HL-60/S4 treated with phorbol 12-myristate 13-acetate at 8.2 ng/mL for 4 days and 3 days (cell line): ENCODE measurements around the gene RPTOR.
"Not testable (repeated sequence)": the region's sequence is repeated elsewhere in the genome, so short reads cannot be mapped to it uniquely, and the experiment has no call there.

Experiments used
- in situ Hi-C: fragments of 300-500 bp; cut with MboI; formaldehyde crosslinking; loops from 2 replicates; pipeline ENCODE4 v1.15.0; 2022; ENCODE audit warnings: low sequenced_read_pairs

Gene RPTOR

DNA sequence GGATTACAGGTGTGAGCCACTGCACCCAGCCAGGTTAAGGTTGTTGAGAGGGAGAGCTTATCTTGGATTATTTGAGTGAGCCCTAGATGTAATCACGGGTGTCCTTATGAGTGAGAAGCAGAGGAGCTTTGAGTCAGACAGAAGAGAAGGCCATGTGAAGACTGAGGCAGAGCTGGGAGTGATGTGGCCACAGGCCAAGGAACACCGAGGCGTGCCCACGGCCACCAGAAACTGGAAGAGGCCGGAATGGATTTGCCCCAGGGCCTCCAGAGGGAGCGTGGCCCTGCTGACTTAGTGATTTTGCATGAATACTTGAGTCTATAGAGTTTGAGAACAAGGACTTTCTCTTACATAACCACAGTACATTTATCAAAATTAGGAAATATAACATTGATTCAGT lies 137.7 kb downstream of the RPTOR start:
- in situ Hi-C loops = no loop called here

DNA sequence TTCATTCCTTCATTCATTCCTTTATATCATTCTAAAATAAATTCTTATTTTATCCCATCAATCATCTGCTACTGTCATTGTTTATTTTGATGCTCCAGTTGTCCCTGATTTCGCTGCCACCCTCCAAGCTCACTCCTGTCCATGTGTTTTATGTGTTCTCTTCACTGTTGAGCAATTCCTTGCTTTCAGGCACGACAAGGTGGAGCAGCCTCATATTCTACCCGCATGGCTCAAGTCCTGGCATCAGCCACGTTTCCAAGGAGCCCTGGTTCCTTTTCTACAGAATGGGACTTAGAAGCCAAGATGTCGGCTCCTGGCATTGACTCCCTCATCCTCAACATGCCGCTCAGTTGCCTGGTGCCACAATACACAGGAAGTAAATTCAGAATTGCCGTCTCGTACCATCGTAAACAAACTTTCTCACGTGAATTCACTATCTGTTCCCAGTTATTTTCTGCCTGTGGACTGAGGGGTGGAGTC lies 139.0 kb downstream of the RPTOR start:
- in situ Hi-C loops = no loop called here

DNA sequence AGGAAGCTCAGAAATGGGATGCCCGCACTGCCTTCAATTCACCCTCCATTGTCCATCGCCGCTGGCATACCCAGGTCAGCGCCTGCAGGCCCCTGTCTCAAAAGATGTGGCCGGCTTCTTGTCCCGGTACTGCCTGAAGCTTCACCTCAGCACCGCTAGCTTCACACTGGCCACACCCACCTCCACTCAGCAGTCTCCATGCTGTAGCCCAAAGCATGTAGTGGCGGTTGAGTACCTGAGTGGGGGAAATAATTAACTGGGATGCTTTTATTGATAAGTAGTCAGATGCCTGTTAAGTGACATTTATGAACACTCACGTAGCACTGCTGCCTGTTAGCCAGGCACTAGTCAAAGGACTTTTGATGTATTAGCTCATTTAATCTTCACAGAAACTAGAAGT lies 143.2 kb downstream of the RPTOR start:
- in situ Hi-C loops = no loop called here

DNA sequence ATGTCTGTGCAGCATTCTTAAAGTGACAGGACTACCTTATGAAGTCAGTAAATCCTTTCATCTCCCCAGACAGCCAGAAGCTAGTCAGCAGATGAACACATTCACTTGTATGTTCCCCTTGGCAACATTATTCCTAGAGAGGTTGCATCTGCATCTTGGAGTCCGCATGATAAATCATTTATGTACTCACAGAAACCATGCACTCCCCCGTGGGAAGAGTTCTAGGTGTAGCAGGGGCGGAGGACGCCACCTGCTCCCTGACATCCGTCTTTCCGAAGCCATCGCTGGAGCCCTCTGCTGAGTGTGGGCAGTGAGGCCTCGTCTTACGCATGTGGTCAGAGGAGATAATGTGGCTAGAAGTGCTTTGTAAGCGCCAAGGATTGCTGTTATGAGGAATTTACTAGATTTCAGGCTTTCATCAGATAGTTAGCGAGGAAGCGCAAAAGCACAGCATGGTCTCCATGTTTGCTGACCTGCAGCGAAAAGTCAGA lies 144.5 kb downstream of the RPTOR start:
- in situ Hi-C loops = no loop called here

DNA sequence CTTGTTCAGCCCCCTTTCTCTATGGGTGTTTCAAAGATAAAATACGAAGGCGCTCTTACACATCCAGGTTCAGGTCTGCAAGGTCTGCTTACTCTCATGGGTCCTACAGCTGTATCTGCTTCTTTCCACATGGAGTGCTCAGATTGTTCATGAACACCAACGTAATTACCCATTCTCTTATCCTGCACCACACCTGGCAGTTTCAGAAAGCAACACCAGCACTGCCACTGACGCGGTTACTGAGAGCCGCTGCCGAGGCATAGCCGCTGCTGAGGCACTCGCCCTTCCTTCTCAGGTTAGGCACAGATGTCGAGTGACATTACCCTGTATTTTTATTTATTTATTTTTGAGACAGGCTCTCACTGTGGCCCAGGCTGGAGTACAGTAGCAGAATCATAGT lies 147.1 kb downstream of the RPTOR start:
- in situ Hi-C loops = no loop called here

DNA sequence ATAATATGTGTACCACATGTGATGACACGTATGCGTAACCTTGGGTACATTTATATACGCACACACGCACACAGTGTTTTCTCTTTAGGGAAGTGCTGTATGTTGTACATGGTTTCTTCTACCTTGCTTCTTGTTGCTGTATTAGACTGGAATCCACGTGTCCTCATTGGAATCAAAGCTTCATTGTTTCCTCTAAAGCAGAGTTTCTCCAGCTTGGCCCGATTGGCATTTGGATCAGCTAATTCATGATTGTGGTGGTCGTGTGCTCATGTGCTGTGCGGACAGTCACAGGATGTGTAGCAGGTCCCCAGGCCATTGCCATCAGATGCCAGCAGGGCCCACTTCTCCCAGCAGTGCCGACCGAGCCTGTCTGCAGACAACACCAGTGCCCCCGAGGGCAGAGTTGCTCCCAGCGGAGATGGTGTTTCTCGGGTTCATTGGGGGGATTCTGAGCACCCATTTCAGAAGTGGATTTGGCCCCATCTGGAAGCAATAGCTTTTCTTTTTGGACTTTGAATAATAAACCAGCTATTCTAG lies 148.4 kb downstream of the RPTOR start:
- in situ Hi-C loops = no loop called here

DNA sequence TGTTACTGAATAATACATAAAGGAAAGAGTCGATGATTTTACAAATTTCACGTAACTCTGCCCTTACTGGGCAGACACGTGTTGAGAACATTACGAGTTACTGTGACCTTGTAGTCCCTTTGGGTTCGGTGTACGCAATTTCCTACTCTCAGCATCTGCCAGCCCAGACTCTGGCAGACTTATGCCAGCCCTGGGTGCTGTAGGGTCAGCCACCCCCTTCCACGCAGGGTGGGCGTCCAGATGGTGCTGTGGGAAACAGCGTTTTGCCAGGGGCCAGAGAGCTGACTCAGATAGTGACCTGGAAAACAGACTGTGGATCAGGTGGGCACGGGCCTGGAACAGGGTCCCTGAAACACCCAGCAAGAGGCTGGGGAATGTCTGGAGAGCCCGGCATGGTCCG lies 148.9 kb downstream of the RPTOR start:
- in situ Hi-C loops = no loop called here

DNA sequence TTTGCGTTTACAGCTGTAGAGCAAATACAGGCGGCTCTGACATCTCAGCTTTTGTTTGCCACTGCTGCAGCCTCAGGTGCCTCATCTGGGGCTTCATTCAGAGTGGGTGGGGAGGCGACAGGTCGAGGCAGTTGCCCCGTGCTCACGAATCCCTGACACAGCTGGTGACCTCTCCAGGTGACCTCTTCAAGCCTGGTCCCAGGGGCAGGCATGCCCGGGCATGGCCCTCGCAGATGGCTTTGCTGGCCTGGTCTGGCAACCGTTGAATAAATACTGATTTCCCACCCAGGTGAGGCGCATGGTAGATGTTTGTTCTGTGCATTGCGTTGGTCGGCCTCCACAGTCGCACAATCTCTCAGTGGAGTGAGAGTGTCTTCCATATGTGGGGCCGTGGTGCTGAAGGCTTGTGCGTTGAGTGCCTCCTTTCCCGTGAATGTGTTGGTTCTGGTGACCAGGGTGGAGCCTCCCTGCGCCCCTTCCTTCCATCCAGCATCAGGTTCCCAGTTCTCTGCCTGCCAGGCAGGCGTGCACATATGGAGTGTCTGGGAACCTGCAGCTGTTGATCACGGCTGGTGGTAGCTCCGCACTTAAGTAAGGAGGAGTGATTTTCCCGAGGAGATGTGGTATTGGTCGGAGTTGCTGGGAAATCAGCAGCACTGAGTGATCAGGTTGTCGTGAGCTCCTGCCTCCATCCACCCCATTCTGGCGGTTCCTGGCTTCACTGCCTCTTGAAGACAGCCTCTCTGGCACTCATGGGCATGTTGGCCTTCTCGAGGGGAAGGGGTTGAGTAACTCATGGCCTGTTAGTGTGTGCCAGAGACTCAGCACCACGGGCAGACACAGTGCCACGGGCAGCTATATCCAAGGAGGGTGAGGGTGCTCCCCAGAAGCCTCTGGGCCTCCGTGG lies 149.7 kb downstream of the RPTOR start:
- in situ Hi-C loops = no loop called here

DNA sequence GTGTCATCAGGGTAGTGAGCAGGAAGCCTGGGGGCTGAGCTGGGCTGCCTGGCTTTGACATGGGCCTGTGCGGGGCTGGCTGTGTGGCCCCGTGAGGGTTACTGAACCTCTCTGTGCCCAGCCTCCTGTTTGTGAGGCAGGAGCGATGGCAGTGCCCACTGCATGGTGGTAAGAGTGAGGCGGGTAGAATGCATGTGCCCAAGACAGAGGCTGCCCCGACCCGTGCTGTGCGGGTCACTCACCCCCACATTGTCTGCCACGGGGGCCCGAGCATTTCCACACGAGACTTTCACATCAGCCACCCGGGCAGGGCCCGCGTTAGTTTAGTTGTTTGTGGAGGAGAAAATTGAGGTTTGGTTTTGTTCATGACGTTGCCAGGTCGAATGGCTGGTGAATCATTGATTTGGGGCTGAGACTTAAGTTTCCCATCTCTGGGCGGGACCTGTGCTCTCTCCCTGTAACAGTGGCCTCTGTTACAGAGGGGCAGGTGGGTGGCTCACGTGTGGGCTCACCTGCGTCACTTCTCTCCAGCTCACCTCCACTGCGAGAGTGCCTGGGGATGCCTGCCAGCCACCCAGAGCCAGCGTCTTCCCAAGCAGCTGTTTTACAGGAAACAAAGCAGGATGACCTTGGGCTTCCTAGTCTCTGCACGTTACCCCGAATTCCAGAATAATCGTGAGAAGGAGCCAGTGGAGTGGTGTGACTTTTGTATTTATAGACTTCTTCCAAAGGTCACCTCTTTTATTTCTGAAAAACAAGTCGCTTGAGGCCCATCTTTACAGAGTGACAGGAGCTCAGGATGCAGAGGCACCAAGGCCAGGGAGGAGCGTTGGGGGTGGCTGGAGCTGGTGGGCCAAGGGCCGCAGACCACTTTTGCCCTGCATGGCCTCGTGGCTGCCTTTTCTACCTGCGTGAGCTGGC lies 150.6 kb downstream of the RPTOR start:
- in situ Hi-C loops = no loop called here

DNA sequence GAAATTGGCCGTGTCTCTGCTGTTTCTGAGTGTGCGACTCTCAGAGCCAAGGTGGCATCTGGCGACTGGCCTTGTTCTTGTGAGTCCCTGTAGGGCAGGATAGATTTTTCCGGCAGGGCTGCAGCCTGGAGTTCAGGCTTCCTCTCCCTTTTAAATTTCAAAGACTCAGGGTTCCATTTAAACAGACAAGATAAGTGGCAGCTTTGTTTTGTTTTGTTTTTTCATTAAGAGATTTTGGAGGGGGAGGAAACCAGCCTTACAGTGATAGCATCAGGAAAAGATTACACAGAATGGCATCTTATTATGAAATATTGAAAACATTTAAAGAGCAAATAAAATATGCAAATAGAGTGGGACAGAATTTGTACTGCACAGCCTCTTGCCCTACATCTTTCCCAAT lies 151.3 kb downstream of the RPTOR start:
- in situ Hi-C loops = no loop called here

DNA sequence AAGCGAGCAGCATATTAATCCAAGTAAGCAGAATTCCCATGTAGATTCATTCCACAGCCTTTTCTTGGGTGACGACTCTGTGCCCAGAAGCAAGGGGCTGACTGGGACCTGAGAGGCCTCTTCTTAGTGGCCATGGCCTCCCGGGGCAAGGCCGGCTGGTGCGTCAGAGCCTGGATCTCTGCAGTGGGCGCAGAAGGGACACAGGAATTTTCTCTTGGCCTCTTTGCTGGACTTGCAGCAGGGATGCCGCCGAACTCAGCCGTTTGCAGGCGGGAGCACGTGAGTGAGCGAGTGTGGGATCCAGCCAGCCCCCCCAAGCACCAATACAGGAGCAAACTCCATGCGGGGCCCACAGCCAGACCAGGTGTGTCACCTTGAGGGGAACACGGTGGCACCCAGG lies 151.8 kb downstream of the RPTOR start:
- in situ Hi-C loops = no loop called here

DNA sequence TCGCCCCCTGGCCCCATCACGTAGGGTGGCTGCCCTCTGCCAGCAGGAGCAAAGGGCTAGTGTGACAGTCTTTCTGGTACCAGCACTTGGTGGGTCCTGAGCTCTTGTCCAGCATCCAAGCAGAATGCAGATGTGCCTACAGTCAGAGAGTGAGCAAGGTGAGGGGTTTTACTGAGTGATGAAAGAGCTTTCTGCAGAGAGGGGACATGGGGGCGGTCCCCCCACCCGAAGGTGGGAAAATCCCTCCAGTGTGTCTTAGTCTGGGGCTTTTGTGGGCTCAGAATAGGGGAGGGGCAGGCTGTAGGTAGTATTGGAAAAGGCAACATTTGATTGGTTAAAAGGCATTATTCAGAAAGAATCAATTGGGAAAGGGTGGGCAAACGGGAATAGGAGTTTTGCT lies 152.3 kb downstream of the RPTOR start:
- in situ Hi-C loops = no loop called here

DNA sequence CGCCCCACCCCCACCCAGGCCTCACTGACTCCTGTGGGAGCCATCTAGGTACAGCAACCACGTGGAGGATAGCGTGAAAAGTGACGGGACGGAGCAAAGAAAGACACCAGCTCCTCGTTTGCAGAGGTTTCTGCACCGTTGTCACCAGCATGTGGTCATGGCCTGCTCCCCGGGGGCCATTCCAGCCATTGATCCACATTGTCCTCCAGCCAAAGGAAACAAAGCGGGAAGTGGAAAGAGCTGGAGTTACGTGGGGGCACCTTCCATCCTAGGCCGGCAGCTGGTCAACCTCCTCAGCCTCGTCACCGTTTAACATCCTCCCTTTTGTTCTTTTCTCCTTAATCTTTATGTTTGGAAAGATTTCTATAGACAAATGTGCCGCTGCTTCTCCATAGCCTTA lies 153.7 kb downstream of the RPTOR start:
- in situ Hi-C loops = no loop called here

DNA sequence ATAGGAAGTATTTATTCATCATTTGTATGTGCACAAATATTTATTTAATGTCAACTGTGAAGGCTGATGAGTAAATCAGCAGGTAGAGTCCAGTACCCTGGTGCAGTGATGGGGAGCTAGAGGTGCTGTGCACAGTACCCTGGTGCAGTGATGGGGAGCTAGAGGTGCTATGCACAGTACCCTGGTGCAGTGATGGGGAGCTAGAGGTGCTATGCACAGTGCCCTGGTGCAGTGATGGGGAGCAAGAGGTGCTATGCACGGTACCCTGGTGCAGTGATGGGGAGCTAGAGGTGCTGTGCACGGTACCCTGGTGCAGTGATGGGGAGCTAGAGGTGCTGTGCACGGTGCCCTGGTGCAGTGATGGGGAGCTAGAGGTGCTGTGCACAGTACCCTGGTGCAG lies 154.6 kb downstream of the RPTOR start:
- in situ Hi-C loops = not testable (repeated sequence)

DNA sequence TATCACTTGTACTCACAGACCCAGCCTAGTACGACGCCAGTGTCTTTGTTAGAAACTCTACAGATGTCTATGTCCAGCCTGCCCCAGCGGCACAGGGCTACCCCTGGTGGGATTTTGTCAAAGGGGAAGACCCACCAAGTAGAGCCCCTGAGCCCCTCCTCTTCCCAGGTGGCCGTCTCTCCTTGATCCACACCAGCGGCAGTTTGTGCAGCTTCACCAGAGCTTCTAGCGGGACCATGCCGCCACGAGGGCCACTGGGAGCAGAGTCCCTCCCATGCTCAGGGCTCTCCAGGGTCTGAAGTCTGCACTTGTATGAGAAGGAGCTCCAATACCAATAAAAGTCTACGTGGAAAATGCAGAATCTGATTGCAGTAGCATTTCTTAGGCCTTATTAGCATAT lies 157.1 kb downstream of the RPTOR start:
- in situ Hi-C loops = no loop called here

DNA sequence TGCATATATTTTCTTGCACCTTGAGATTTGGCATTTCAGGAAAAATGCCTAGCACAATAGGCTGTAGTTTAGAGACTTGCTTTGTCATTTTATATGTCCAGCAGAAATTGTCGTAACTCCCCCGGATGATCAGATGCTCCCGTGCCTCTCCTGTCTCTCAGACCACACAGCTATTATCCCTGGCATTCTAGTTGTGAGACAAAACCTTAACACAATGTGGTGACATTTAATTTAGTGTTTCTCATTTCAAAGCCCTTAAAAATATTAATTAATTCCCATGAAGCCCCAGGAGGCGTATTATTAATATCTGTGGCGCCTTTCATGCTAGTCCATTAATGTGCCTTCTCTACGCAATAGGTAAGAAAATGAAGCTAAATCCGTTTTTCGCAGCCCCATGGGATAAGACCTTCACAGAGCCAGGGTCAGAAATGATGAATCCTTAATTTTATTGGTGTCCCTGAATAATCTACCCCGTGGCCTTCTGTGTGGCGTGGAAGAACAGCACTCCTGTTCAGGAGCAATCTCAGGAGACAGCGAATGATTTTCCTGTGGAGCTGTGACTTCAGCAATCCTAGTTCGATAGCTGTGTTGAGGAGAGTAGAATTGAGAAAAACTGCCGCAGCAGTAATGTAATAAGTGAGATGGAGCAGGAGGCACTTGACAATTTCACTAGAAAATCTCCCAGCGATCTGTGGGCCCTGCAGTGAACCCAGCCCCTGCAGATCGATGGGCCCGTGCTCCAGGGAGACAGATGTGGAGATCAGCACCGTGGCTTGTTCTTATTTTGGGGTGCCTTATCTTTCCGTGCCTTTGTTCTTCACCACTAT lies 157.9 kb downstream of the RPTOR start:
- in situ Hi-C loops = no loop called here

DNA sequence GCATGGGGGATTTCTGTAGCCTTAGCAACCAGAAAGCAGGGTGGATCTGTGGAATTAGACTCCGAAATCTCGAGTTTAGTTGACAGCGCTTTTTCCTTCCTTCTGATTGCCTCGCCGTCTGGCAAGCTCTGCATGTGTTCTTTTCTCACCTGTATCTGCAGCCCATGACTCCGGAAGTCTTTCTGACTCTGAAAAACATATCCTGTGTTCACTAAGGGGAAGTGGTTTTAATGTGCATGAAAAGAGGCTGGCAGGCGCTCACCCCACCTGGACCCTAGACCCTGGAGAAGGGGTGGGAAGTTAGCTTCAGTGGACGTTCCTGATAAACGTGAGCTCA lies 158.5 kb downstream of the RPTOR start:
- in situ Hi-C loops = no loop called here

DNA sequence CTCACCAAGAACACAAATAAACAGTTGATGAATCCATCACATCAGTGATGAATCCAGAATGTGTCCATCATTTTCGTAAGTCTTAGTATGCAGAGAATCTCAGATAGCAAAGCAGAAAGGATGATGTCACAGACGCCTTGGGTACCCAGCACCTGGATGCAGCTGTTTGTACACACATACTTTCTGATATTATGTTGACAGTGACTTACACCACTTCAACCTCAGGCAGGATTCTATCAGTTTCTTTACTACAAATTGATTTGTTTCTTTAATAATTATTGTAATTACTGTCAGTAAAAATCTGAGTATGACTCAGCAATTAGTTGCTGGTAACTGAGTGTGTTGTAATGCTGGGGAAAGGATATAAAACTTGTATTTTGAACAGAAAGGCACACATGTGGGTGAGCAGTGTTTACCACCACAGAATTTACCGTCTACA lies 159.8 kb downstream of the RPTOR start:
- in situ Hi-C loops = no loop called here

DNA sequence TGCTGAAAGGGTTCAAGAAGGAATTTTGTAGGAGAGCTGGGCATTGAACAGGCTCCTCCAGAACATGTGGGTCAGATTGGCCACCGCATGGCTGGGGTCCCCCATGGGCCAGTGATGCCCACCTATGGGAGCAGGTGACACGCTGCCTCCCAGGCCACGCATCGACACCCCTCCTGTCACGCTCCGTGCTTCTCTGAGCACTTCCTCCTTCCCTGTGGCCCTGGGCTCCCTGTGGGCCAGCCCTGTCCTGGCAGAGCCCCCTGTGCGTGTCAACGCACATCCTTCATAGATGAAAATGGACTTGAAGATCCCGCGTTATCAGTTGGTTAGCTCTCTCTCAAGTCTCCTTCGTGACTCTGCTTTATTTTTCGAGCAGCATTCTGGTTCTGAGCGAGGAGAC lies 160.3 kb downstream of the RPTOR start:
- in situ Hi-C loops = no loop called here

DNA sequence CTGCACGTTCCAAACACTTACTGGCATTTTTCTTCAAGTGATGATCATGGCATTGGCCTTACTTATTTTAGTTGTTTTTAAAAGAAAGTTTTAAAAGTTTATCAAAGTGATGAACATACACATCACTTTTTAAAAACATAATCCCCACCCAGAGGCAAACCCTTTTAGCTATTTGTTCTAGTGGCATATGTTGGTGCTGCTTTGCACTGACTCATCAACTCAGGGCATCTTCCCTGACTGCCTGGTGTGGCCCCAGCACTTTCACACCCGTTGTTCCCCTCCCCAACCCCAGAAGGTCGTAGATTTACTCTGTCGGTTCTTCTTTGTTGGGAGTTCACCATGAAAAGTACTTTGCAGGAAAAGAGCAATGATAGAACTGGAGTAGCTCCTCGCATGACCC lies 161.3 kb downstream of the RPTOR start:
- in situ Hi-C loops = no loop called here

DNA sequence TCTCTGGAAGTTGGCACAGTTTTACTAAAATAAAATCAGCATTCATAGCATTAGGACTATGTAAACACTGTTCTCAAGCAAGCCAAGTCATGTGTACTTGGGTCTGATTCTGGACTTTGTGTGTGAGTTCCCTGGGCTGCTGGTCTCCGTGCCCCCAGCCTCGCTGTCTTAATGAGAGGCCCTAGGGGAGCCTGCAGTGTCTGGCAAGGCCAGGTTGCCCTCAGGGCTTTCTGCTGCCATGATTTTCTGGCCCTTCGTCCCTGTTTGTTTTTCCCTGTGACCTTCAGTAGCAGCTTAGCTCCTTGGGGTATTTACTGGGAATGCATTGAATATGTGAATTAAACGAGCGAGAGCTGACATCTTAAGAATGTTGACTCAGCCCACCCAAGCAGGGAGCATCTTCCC lies 161.8 kb downstream of the RPTOR start:
- in situ Hi-C loops = no loop called here
